Fibroblast of upper back skin (primary cell): ENCODE measurements around the gene INPP5F.
"Not testable (repeated sequence)": the region's sequence is repeated elsewhere in the genome, so short reads cannot be mapped to it uniquely, and the experiment has no call there.

ENCODE experiments used
- DNase-seq: peaks from one replicate; pipeline ENCODE4 v3.0.0-alpha.2; 2013

INPP5F gene

GRCh38 chr10:119742947-119743648 lies 17.2 kb downstream of the INPP5F start:
- DNase-seq, result no peak

- DNase-seq, result no peak
These were observed 22.1 kb downstream of the INPP5F start for GRCh38 chr10:119747940-119748339.

- no peak for DNase-seq
These were observed 23.0 kb downstream of the INPP5F start for GRCh38 chr10:119748871-119749270.

GRCh38 chr10:119749455-119749854 lies 23.6 kb downstream of the INPP5F start:
- no peak for DNase-seq

- DNase-seq, result peak; percentile 80
These were observed 24.8 kb downstream of the INPP5F start for GRCh38 chr10:119750391-119751230.

- no peak for DNase-seq
These were observed 27.5 kb downstream of the INPP5F start for GRCh38 chr10:119753309-119753708.

GRCh38 chr10:119754085-119754484 lies 28.2 kb downstream of the INPP5F start:
- DNase-seq, result no peak

GRCh38 chr10:119754936-119755335 lies 29.1 kb downstream of the INPP5F start:
- DNase-seq, result no peak

- DNase-seq, result peak; percentile 54
These were observed 29.6 kb downstream of the INPP5F start for GRCh38 chr10:119755446-119755845.

GRCh38 chr10:119758448-119759195 lies 32.8 kb downstream of the INPP5F start:
- no peak for DNase-seq

GRCh38 chr10:119759832-119760231 lies 34.0 kb downstream of the INPP5F start:
- peak; percentile 49 for DNase-seq

- peak; percentile 87 for DNase-seq
These were observed 35.3 kb downstream of the INPP5F start for GRCh38 chr10:119761106-119761505.

- no peak for DNase-seq
These were observed 36.2 kb downstream of the INPP5F start for GRCh38 chr10:119762035-119762434.

GRCh38 chr10:119762805-119763798 lies 37.3 kb downstream of the INPP5F start:
- DNase-seq, result peak; percentile 51

- no peak for DNase-seq
These were observed 42.7 kb downstream of the INPP5F start for GRCh38 chr10:119768455-119769094.

GRCh38 chr10:119769886-119770285 lies 44.0 kb downstream of the INPP5F start:
- peak; percentile 67 for DNase-seq

GRCh38 chr10:119770928-119771327 lies 45.1 kb downstream of the INPP5F start:
- DNase-seq, result peak; percentile 33

GRCh38 chr10:119772334-119772733 lies 46.5 kb downstream of the INPP5F start:
- DNase-seq, result no peak

- DNase-seq, result not testable (repeated sequence)
These were observed 47.2 kb downstream of the INPP5F start for GRCh38 chr10:119773041-119773440.

GRCh38 chr10:119775529-119775928 lies 49.7 kb downstream of the INPP5F start:
- DNase-seq, result no peak

- DNase-seq, result no peak
These were observed 50.7 kb downstream of the INPP5F start for GRCh38 chr10:119776536-119776935.

GRCh38 chr10:119777686-119778085 lies 51.8 kb downstream of the INPP5F start:
- no peak for DNase-seq
